GM12878 (cell line): Measurements from ENCODE around the gene ULBP2. TPM values are rescaled to one million over a fixed set of nuclear protein-coding genes. Genes with fewer than 3 reads are reported as not detected.

ENCODE experiments used
- ATAC-seq: fragments of 200-7000 bp; cut with Tn5 transposase; 3 replicates; pipeline ENCODE4 v1.9.1; 2020; ENCODE audit warnings: mild to moderate bottlenecking, moderate library complexity
- BruUV-seq: library from RNA; stranded (reverse); fragments of 400-500 nt; replicated peaks from 2 replicates; lab custom pipeline; 2021; lab: Mats Ljungman, UMichigan
- CTCF ChIA-PET: fragments of 300-600 bp; sonication (Branson Sonifier 250); formaldehyde crosslinking; extraction: SDS; loops from one replicate; lab custom pipeline; 2021; ENCODE audit warnings: inconsistent platforms; lab: Yijun Ruan, JAX
- POLR2A ChIA-PET: fragments of 350-600 bp; formaldehyde crosslinking; extraction: SDS; loops from one replicate; lab custom pipeline; 2021; ENCODE audit warnings: inconsistent platforms; lab: Charles Lee
- RAD21 ChIA-PET: fragments of 300-600 bp; sonication (Branson Sonifier 250); formaldehyde crosslinking; loops from one replicate; lab custom pipeline; 2023; ENCODE audit warnings: antibody characterized with exemption; ENCODE audit not compliant: unreplicated experiment; lab: Charles Lee
- SMC1A ChIA-PET: fragments of 300-600 bp; sonication (Branson Sonifier 250); formaldehyde crosslinking; loops from one replicate; lab custom pipeline; 2023; ENCODE audit not compliant: unreplicated experiment, uncharacterized antibody; lab: Charles Lee
- DNase-seq: peaks from one replicate; pipeline ENCODE4 v3.0.0-alpha.2; 2011; ENCODE audit warnings: low read depth, low spot score
- FAIRE-seq: peaks from 3 replicates; lab custom pipeline; 2011; peaks lifted over from hg19 to GRCh38; lab: Jason Lieb, UNC
- H2AFZ ChIP-seq: 2 replicates; pipeline ENCODE4 v1.6.0; 2011; ENCODE audit warnings: low read depth, low read length, control low read depth; ENCODE audit not compliant: control insufficient read depth
- H3K27ac ChIP-seq: 2 replicates; pipeline ENCODE4 v1.5.1; 2011; ENCODE audit warnings: control low read depth; ENCODE audit not compliant: control insufficient read depth, insufficient read depth
- H3K27me3 ChIP-seq, 2 experiments: replicated peaks in 1 of 2; 2 replicates each; pipeline versions ENCODE4 v1.6.0 to v1.6.1; 2011; ENCODE audit warnings: low read length in 1 of 2; ENCODE audit not compliant: control insufficient read depth in 2 of 2, insufficient read depth in 2 of 2
- H3K36me3 ChIP-seq, 2 experiments: 2 replicates each; pipeline ENCODE4 v1.5.1; 2011; ENCODE audit warnings: low read length in 1 of 2; ENCODE audit not compliant: control insufficient read depth in 2 of 2, insufficient read depth in 2 of 2
- H3K4me1 ChIP-seq: 2 replicates; pipeline ENCODE4 v1.6.1; 2011; ENCODE audit warnings: mild to moderate bottlenecking, low read length, moderate library complexity, mixed read lengths; ENCODE audit not compliant: control insufficient read depth, insufficient read depth
- H3K4me2 ChIP-seq: 2 replicates; pipeline ENCODE4 v1.6.0; 2011; ENCODE audit warnings: control low read depth; ENCODE audit not compliant: control insufficient read depth, insufficient read depth
- H3K4me3 ChIP-seq: fragments of 200-600 bp; sonication (generic); 2 replicates; pipeline ENCODE4 v1.5.1; 2016
- H3K79me2 ChIP-seq: 2 replicates; pipeline ENCODE4 v1.6.0; 2011; ENCODE audit warnings: low read length; ENCODE audit not compliant: control insufficient read depth, insufficient read depth
- H3K9ac ChIP-seq: 2 replicates; pipeline ENCODE4 v1.8.0; 2011; ENCODE audit warnings: low read length, control low read depth, mixed read lengths; ENCODE audit not compliant: control insufficient read depth, insufficient read depth
- H3K9me3 ChIP-seq: replicated peaks from 3 replicates; pipeline ENCODE4 v1.5.1; 2011; ENCODE audit warnings: mild to moderate bottlenecking, low read length; ENCODE audit not compliant: control insufficient read depth, insufficient read depth
- H4K20me1 ChIP-seq: 2 replicates; pipeline ENCODE4 v1.6.0; 2011; ENCODE audit not compliant: control insufficient read depth, insufficient read depth
- BHLHE40 ChIP-seq, 2 experiments: fragments of 450-650 bp in 1 of 2; IDR thresholded peaks; 2 replicates each; pipeline ENCODE4 v1.6.1; 2011 to 2017; ENCODE audit warnings: low read depth in 2 of 2, borderline replicate concordance in 1 of 2, improper control_type of control experiment in 1 of 2, low read length in 1 of 2, mild to moderate bottlenecking in 1 of 2
- BMI1 ChIP-seq: fragments of 450-650 bp; IDR thresholded peaks from 2 replicates; pipeline ENCODE4 v1.6.1; 2016; ENCODE audit warnings: mild to moderate bottlenecking, moderate library complexity, borderline replicate concordance
- DPF2 ChIP-seq: fragments of 450-650 bp; IDR thresholded peaks from 2 replicates; pipeline ENCODE4 v1.6.1; 2017; ENCODE audit warnings: mild to moderate bottlenecking
- E2F8 ChIP-seq: fragments of 450-650 bp; IDR thresholded peaks from 2 replicates; pipeline ENCODE4 v1.6.1; 2018; ENCODE audit warnings: mild to moderate bottlenecking, low read depth, moderate library complexity; ENCODE audit not compliant: partially characterized antibody
- ETV6 ChIP-seq, 2 experiments: fragments of 450-650 bp in 1 of 2; IDR thresholded peaks in 1 of 2; conservative IDR thresholded peaks in 1 of 2; 2 replicates each; pipeline ENCODE4 v1.6.1; 2014; ENCODE audit warnings: antibody characterized with exemption in 1 of 2, borderline replicate concordance in 1 of 2, low read depth in 1 of 2, mild to moderate bottlenecking in 1 of 2, moderate library complexity in 1 of 2
- FOXM1 ChIP-seq: IDR thresholded peaks from 2 replicates; pipeline ENCODE4 v1.6.1; 2012; ENCODE audit warnings: low read depth, mild to moderate bottlenecking, inconsistent platforms, low read length, moderate library complexity
- HDAC6 ChIP-seq: fragments of 200-600 bp; sonication (generic); IDR thresholded peaks from one replicate; pipeline ENCODE4 v1.8.0; 2017; ENCODE audit warnings: antibody characterized with exemption; ENCODE audit not compliant: unreplicated experiment
- IKZF1 ChIP-seq: fragments of 450-650 bp; conservative IDR thresholded peaks from 2 replicates; pipeline ENCODE4 v1.6.1; 2017; ENCODE audit warnings: antibody characterized with exemption, mild to moderate bottlenecking
- KDM1A ChIP-seq: fragments of 200-600 bp; sonication (generic); IDR thresholded peaks from 2 replicates; pipeline ENCODE4 v1.6.1; 2016; ENCODE audit warnings: borderline replicate concordance
- MXI1 ChIP-seq: fragments of 150-350 bp; IDR thresholded peaks from 2 replicates; pipeline ENCODE4 v1.6.1; 2011; ENCODE audit warnings: low read depth, mild to moderate bottlenecking, inconsistent platforms, low read length, improper control_type of control experiment
- PAX5 ChIP-seq: IDR thresholded peaks from 2 replicates; pipeline ENCODE4 v1.6.1; 2011; ENCODE audit warnings: low read depth, low read length, borderline replicate concordance
- POU2F2 ChIP-seq: IDR thresholded peaks from 3 replicates; pipeline ENCODE4 v1.6.1; 2011; ENCODE audit warnings: low read depth, mild to moderate bottlenecking, low read length, borderline replicate concordance
- RUNX3 ChIP-seq: IDR thresholded peaks from 2 replicates; pipeline ENCODE4 v1.6.1; 2012; ENCODE audit warnings: low read length, inconsistent platforms
- SPI1 ChIP-seq: IDR thresholded peaks from 2 replicates; pipeline ENCODE4 v1.6.1; 2011; ENCODE audit warnings: low read depth, mild to moderate bottlenecking, low read length, moderate library complexity, borderline replicate concordance; ENCODE audit not compliant: insufficient read depth
- YY1 ChIP-seq: IDR thresholded peaks from 2 replicates; pipeline ENCODE4 v1.6.1; 2011; ENCODE audit warnings: low read depth, mild to moderate bottlenecking, low read length
- ZBTB40 ChIP-seq: fragments of 450-650 bp; IDR thresholded peaks from 2 replicates; pipeline ENCODE4 v1.6.1; 2016; ENCODE audit warnings: mild to moderate bottlenecking, moderate library complexity, borderline replicate concordance
- WGBS: methylation state at CpG from one replicate; pipeline ENCODE4 v1.1.6; 2016; ENCODE audit warnings: low lambda C conversion rate; ENCODE audit not compliant: insufficient replicate concordance, insufficient coverage; ENCODE audit errors: missing lambda C conversion rate; 5-methylcytosine and 5-hydroxymethylcytosine counted together
- in situ Hi-C: fragments of 300-500 bp; cut with MboI; formaldehyde crosslinking; loops from 9 replicates; pipeline ENCODE4 v1.14.3; 2018; ENCODE audit warnings: mixed read lengths
- intact Hi-C: fragments of 100-400 bp; cut with micrococcal nuclease; formaldehyde crosslinking; loops from one replicate; pipeline ENCODE4 v1.14.2; 2022; ENCODE audit not compliant: unreplicated experiment
- polyA plus RNA-seq, 11 experiments: library from polyadenylated mRNA; depleted of rRNA in 4 of 11; unstranded in 6 of 11; stranded (reverse) in 5 of 11; fragments of >200 nt; fragmentation: Nextera tagmentation in 4 of 11; fragmentation: Illumina TruSeq in 1 of 11; extraction: Ambion mirVana in 4 of 11; extraction: Trizol in 1 of 11; gene quantifications; 1 replicate in 1 of 11; 2 replicates in 10 of 11; pipeline versions ENCODE4 v1.2.1 to v1.2.3, GENCODE V29; 2011 to 2016; ENCODE audit warnings: inconsistent platforms in 2 of 11, missing spikeins in 2 of 11, low read depth in 1 of 11
- total RNA-seq, 4 experiments: library from RNA; depleted of rRNA in 3 of 4; stranded (reverse); fragments of >200 nt in 3 of 4; fragmentation: Illumina TruSeq in 1 of 4; extraction: Trizol in 1 of 4; gene quantifications; 2 replicates each; pipeline versions ENCODE4 v1.2.1 to v1.2.3, GENCODE V29; 2013 to 2021

Gene ULBP2
- total and polyA plus RNA-seq, 10 of the 15 experiments (the other 5 are each of a cell fraction or from before 2014, with no cell fraction given) = 0.16 to 2.5 (median 0.22) TPM; not detected in 3

- no peaks in the 10 kb centered on the region for H3K36me3 ChIP-seq
- DNase-seq = no peak
- ATAC-seq = peak; percentile 77
- no TSS peak for BruUV-seq
- H3K9me3 ChIP-seq = peaks cover 7% of the 10 kb centered on the region; the same call in 2 of the 3 replicates
- intact Hi-C loops (no loop called here), in situ Hi-C loops (no loop called here)
- no peak overlapping the region for H3K27ac ChIP-seq
- ChIA-PET CTCF (no interaction called here), SMC1A (no interaction called here), POLR2A (no interaction called here), RAD21 (interaction anchor here (1.7 kb wide), 1 partner anchor 16 kb away, joined by 3 read pairs; no protein-coding TSS in a partner anchor)
- H4K20me1 ChIP-seq = no peaks in the 10 kb centered on the region; the same call in none of the 2 replicates
- no peak overlapping the region for H2AFZ ChIP-seq
- under 1% methylated on average over 49 of the region's 49 CpGs for whole genome bisulfite sequencing
- FAIRE-seq = no peak
- H3K4me2 ChIP-seq = peak overlapping the region; percentile 79
- no peak overlapping the region for H3K9ac ChIP-seq
- H3K79me2 ChIP-seq = no peaks in the 10 kb centered on the region
- H3K27me3 ChIP-seq = peaks cover 5 to 22% of the 10 kb centered on the region in 2 experiments
- peak overlapping the region; percentile 49; the same call in 1 of the 2 replicates for H3K4me3 ChIP-seq
- peaks cover 14% of the 10 kb centered on the region for H3K4me1 ChIP-seq
- TF ChIP-seq ZBTB40 = no peak
- no peak for TF ChIP-seq MXI1
- peak; percentile 49; the same call in 1 of the 2 replicates for TF ChIP-seq RUNX3
- TF ChIP-seq FOXM1 = no peak
- TF ChIP-seq E2F8 = no peak
- TF ChIP-seq YY1 = no peak
- TF ChIP-seq POU2F2 = no peak
- peak; percentile 86 for TF ChIP-seq SPI1
- peak; percentile 38 for TF ChIP-seq HDAC6
- TF ChIP-seq ETV6 (conservative IDR thresholded peaks at IDR 0.05 in 1 of 2, IDR thresholded peaks at IDR 0.05 in 1 of 2; ENCODE audit: borderline replicate concordance in 1 of 2, low read depth in 1 of 2) = no peak
- no peak for TF ChIP-seq BMI1
- TF ChIP-seq IKZF1 = peak; percentile 78
- peak in 1 of 2 experiments; percentile 23; a peak in 1 of 4 replicates for TF ChIP-seq BHLHE40 (IDR thresholded peaks at IDR 0.05; ENCODE audit: borderline replicate concordance in 1 of 2, low read depth in 2 of 2, low read length in 1 of 2)
- TF ChIP-seq KDM1A = no peak
- TF ChIP-seq DPF2 = no peak
- 0 out of 2 replicates have a peak, but pooled peaks have one; percentile 20 for TF ChIP-seq PAX5
Measured at GRCh38 chr6:149990661-149991471, 49.1 kb downstream of the ULBP2 start.
